Liver (tissue), 3 donors: ENCODE data around the gene PDPN.
"Not testable (repeated sequence)": the region's sequence is repeated elsewhere in the genome, so short reads cannot be mapped to it uniquely, and the experiment has no call there.

Source experiments
- EGR1 ChIP-seq, 2 donors: IDR thresholded peaks; 2 replicates each; pipeline ENCODE4 v1.6.1; 2016 to 2018; ENCODE audit warnings: antibody characterized with exemption in 2 of 2, low read depth in 2 of 2
- GABPA ChIP-seq, 2 donors: IDR thresholded peaks in 1 of 2; conservative IDR thresholded peaks in 1 of 2; 2 replicates each; pipeline ENCODE4 v1.6.1; 2016; ENCODE audit warnings: antibody characterized with exemption in 2 of 2, mild to moderate bottlenecking in 1 of 2, moderate library complexity in 1 of 2
- TAF1 ChIP-seq: conservative IDR thresholded peaks from 2 replicates; pipeline ENCODE4 v1.6.1; 2016; ENCODE audit warnings: antibody characterized with exemption, mild to moderate bottlenecking
- TF ChIP-seq, protein P1 (sequence below): fragments of 150-350 bp; IDR thresholded peaks from 2 replicates; pipeline ENCODE4 v1.5.1; 2017; ENCODE audit warnings: improper control_type of control experiment, low read depth, low read length; ENCODE audit not compliant: missing input control
- TF ChIP-seq, protein P2 (sequence below): IDR thresholded peaks from 2 replicates; pipeline ENCODE4 v1.6.1; 2016; ENCODE audit warnings: antibody characterized with exemption
- donor health status: healthy.
- donor health status: healthy.

DNA sequence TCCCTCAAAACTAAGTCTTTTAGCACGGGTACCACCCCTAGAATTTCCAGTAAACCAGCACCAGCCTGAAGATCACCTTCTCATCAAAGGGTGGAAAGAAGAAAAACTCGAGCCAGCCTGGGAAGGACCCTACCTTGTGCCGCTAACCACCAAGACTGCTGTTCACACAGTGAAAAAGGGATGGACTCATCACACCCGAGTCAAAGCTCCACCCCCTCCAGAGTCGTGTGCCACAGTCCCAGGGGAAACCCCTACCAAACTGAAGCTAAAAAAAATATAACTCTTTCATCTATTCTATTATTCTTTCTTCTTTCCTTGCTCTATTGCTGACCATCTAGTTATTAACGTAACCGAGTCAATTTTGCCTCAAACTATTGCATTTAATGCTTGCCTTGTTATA, 13.2 kb upstream of the PDPN start:
- TF ChIP-seq GABPA (IDR thresholded peaks at IDR 0.05 in 1 of 2, conservative IDR thresholded peaks at IDR 0.05 in 1 of 2); EGR1 (IDR thresholded peaks at IDR 0.05; ENCODE audit: low read depth in 2 of 2); TAF1: not testable (repeated sequence)
- TF ChIP-seq, protein P1, sequence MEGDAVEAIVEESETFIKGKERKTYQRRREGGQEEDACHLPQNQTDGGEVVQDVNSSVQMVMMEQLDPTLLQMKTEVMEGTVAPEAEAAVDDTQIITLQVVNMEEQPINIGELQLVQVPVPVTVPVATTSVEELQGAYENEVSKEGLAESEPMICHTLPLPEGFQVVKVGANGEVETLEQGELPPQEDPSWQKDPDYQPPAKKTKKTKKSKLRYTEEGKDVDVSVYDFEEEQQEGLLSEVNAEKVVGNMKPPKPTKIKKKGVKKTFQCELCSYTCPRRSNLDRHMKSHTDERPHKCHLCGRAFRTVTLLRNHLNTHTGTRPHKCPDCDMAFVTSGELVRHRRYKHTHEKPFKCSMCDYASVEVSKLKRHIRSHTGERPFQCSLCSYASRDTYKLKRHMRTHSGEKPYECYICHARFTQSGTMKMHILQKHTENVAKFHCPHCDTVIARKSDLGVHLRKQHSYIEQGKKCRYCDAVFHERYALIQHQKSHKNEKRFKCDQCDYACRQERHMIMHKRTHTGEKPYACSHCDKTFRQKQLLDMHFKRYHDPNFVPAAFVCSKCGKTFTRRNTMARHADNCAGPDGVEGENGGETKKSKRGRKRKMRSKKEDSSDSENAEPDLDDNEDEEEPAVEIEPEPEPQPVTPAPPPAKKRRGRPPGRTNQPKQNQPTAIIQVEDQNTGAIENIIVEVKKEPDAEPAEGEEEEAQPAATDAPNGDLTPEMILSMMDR = not testable (repeated sequence)
- TF ChIP-seq, protein P2, sequence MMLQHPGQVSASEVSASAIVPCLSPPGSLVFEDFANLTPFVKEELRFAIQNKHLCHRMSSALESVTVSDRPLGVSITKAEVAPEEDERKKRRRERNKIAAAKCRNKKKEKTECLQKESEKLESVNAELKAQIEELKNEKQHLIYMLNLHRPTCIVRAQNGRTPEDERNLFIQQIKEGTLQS = not testable (repeated sequence)
